Neural progenitor cell (in vitro differentiated cells): ENCODE results near the gene POU2F2. TPM values are rescaled to one million over a fixed set of nuclear protein-coding genes. Genes with fewer than 3 reads are reported as not detected.

Experiments
- DNase-seq: peaks from one replicate; pipeline ENCODE4 v3.0.0-alpha.2; 2016; ENCODE audit warnings: low spot score
- H2AFZ ChIP-seq: fragments of 200-600 bp; sonication (generic); replicated peaks from 2 replicates; pipeline ENCODE4 v1.6.1; 2016; ENCODE audit warnings: antibody characterized with exemption
- H3F3A ChIP-seq: fragments of 200-600 bp; sonication (generic); 2 replicates; pipeline ENCODE4 v1.6.1; 2016; ENCODE audit warnings: antibody characterized with exemption, low read depth
- H3K27ac ChIP-seq: fragments of 200-600 bp; sonication (generic); 2 replicates; pipeline ENCODE4 v1.5.1; 2016; ENCODE audit warnings: mild to moderate bottlenecking
- H3K27me3 ChIP-seq: fragments of 200-600 bp; sonication (generic); 2 replicates; pipeline ENCODE4 v1.6.1; 2016; ENCODE audit warnings: mild to moderate bottlenecking, moderate library complexity
- H3K36me3 ChIP-seq: fragments of 200-600 bp; sonication (generic); 2 replicates; pipeline ENCODE4 v1.5.1; 2016
- H3K4me1 ChIP-seq: fragments of 200-600 bp; sonication (generic); 2 replicates; pipeline ENCODE4 v1.6.1; 2016; ENCODE audit warnings: mixed run types
- H3K4me2 ChIP-seq: fragments of 200-600 bp; sonication (generic); 2 replicates; pipeline ENCODE4 v1.6.1; 2016
- H3K4me3 ChIP-seq: fragments of 200-600 bp; sonication (generic); 2 replicates; pipeline ENCODE4 v1.5.1; 2016
- H3K79me2 ChIP-seq: fragments of 200-600 bp; sonication (generic); 2 replicates; pipeline ENCODE4 v1.6.1; 2016; ENCODE audit warnings: low read depth
- H3K9ac ChIP-seq: fragments of 200-600 bp; sonication (generic); 2 replicates; pipeline ENCODE4 v1.6.1; 2016
- H3K9me3 ChIP-seq: fragments of 200-600 bp; sonication (generic); 2 replicates; pipeline ENCODE4 v1.5.1; 2016; ENCODE audit warnings: low read depth
- H4K20me1 ChIP-seq: fragments of 200-600 bp; sonication (generic); 2 replicates; pipeline ENCODE4 v1.6.1; 2016; ENCODE audit warnings: low read depth
- H3K27ac Mint-ChIP-seq: 3 replicates; pipeline ENCODE4 v1.8.0; 2021; ENCODE audit warnings: mixed read lengths
- H3K27me3 Mint-ChIP-seq: 2 replicates; pipeline ENCODE4 v1.8.0; 2022; ENCODE audit warnings: low read depth, mild to moderate bottlenecking, inconsistent platforms, moderate library complexity, mixed read lengths; ENCODE audit not compliant: insufficient read depth
- H3K36me3 Mint-ChIP-seq: 3 replicates; pipeline ENCODE4 v1.8.0; 2021; ENCODE audit warnings: mixed read lengths
- H3K4me1 Mint-ChIP-seq: 3 replicates; pipeline ENCODE4 v1.8.0; 2021; ENCODE audit warnings: mixed read lengths
- H3K4me3 Mint-ChIP-seq: 3 replicates; pipeline ENCODE4 v1.8.0; 2021; ENCODE audit warnings: mild to moderate bottlenecking, moderate library complexity, mixed read lengths
- H3K9me3 Mint-ChIP-seq: 3 replicates; pipeline ENCODE4 v1.8.0; 2020; ENCODE audit warnings: mixed read lengths
- CTCF ChIP-seq: fragments of 200-600 bp; sonication (generic); IDR thresholded peaks from 2 replicates; pipeline ENCODE4 v1.5.1; 2017; ENCODE audit warnings: antibody characterized with exemption, mild to moderate bottlenecking
- EZH2 ChIP-seq: fragments of 200-600 bp; sonication (generic); IDR thresholded peaks from 2 replicates; pipeline ENCODE4 v1.6.1; 2017; ENCODE audit warnings: antibody characterized with exemption, mild to moderate bottlenecking, moderate library complexity
- EZH2phosphoT487 ChIP-seq: fragments of 200-600 bp; sonication (generic); IDR thresholded peaks from 2 replicates; pipeline ENCODE4 v1.6.1; 2017; ENCODE audit warnings: antibody characterized with exemption
- total RNA-seq: library from RNA; depleted of rRNA; stranded (reverse); fragments of >200 nt; gene quantifications from 2 replicates; pipeline ENCODE4 v1.2.3, GENCODE V29; 2015; ENCODE audit warnings: low replicate concordance

POU2F2 gene
- total RNA-seq, 1 donor from 2014 or later = 0.69 TPM

GRCh38 chr19:42116308-42117075, 15.8 kb downstream of the POU2F2 start:
- Mint-ChIP-seq H3K27ac (no peak overlapping the region), H3K27me3 (peaks cover 7% of the 10 kb centered on the region), H3K9me3 (no peaks in the 10 kb centered on the region), H3K4me3 (no peak overlapping the region), H3K4me1 (peaks cover 19% of the 10 kb centered on the region), H3K36me3 (no peaks in the 10 kb centered on the region)
- Histone ChIP-seq H3K27ac (no peak overlapping the region), H3K4me3 (no peak overlapping the region), H3K9ac (no peak overlapping the region), H3F3A (no peaks in the 10 kb centered on the region), H4K20me1 (no peaks in the 10 kb centered on the region), H3K27me3 (no peaks in the 10 kb centered on the region), H3K79me2 (no peaks in the 10 kb centered on the region), H3K4me1 (no peaks in the 10 kb centered on the region), H3K4me2 (no peak overlapping the region), H2AFZ (no peak overlapping the region), H3K36me3 (no peaks in the 10 kb centered on the region), H3K9me3 (no peaks in the 10 kb centered on the region)
- no peak for DNase-seq
- TF ChIP-seq EZH2 (no peak), CTCF (no peak), EZH2phosphoT487 (no peak)

- peaks cover 8% of the 10 kb centered on the region for H3K27me3 Mint-ChIP-seq
- TF ChIP-seq EZH2 = no peak
- TF ChIP-seq CTCF = no peak
- TF ChIP-seq EZH2phosphoT487 = no peak
- no peak overlapping the region for H3K9ac ChIP-seq
- no peak overlapping the region for H2AFZ ChIP-seq
- peaks cover 19% of the 10 kb centered on the region for H3K4me1 Mint-ChIP-seq
- H3K27me3 ChIP-seq = no peaks in the 10 kb centered on the region
- H3K27ac Mint-ChIP-seq = no peak overlapping the region
- no peak overlapping the region for H3K4me3 ChIP-seq
- no peaks in the 10 kb centered on the region for H3K36me3 Mint-ChIP-seq
- H3K9me3 Mint-ChIP-seq = no peaks in the 10 kb centered on the region
- H3K4me2 ChIP-seq = no peak overlapping the region
- H3K79me2 ChIP-seq = no peaks in the 10 kb centered on the region
- H3K27ac ChIP-seq = no peak overlapping the region
- H3K4me3 Mint-ChIP-seq = peak overlapping the region; percentile 5
- no peaks in the 10 kb centered on the region for H3F3A ChIP-seq
- no peaks in the 10 kb centered on the region for H3K9me3 ChIP-seq
- no peaks in the 10 kb centered on the region for H3K36me3 ChIP-seq
- DNase-seq = no peak
- no peaks in the 10 kb centered on the region for H3K4me1 ChIP-seq
- no peaks in the 10 kb centered on the region for H4K20me1 ChIP-seq
These were observed 16.5 kb downstream of the POU2F2 start for GRCh38 chr19:42115705-42116104.

GRCh38 chr19:42115219-42115618, 17.0 kb downstream of the POU2F2 start:
- Mint-ChIP-seq H3K4me1 (peaks cover 19% of the 10 kb centered on the region), H3K9me3 (no peaks in the 10 kb centered on the region), H3K27ac (no peak overlapping the region), H3K4me3 (no peak overlapping the region), H3K27me3 (peaks cover 8% of the 10 kb centered on the region), H3K36me3 (no peaks in the 10 kb centered on the region)
- H3K79me2 ChIP-seq = no peaks in the 10 kb centered on the region
- H3F3A ChIP-seq = no peaks in the 10 kb centered on the region
- H3K4me2 ChIP-seq = no peak overlapping the region
- no peak overlapping the region for H3K27ac ChIP-seq
- no peak overlapping the region for H2AFZ ChIP-seq
- no peaks in the 10 kb centered on the region for H3K27me3 ChIP-seq
- H3K9me3 ChIP-seq = no peaks in the 10 kb centered on the region
- H3K4me3 ChIP-seq = no peak overlapping the region
- no peak overlapping the region for H3K9ac ChIP-seq
- no peaks in the 10 kb centered on the region for H3K36me3 ChIP-seq
- H3K4me1 ChIP-seq = no peaks in the 10 kb centered on the region
- no peaks in the 10 kb centered on the region for H4K20me1 ChIP-seq
- TF ChIP-seq EZH2phosphoT487 = no peak
- no peak for TF ChIP-seq EZH2
- TF ChIP-seq CTCF = no peak
- DNase-seq = no peak
